GM21515 (cell line): ENCODE results near the gene TEX11.
"Not testable (repeated sequence)": the region's sequence is repeated elsewhere in the genome, so short reads cannot be mapped to it uniquely, and the experiment has no call there.

ENCODE experiments used
- ATAC-seq: cut with Tn5 transposase; IDR thresholded peaks from one replicate; pipeline ENCODE4 v1.9.1; 2021; ENCODE audit not compliant: unreplicated experiment

TEX11 gene

DNA sequence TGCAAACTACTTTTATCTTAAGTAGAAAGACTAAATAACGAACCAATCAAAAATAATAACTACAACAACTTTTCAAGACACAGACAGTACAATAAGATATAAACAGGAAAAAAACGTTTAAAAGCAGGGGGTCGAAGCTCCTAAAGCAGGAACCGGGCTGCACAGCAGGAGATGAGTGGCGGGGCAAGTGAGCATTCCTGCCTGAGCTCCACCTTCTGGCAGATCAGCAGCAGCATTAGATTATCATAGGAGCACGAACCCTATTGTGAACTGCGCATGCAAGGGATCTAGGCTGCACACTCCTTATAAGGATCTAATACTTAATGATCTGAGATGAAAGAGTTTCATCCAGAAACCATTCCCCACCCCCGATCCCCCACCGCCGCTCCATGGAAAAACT lies 146.2 kb downstream of the TEX11 start:
- no peak for ATAC-seq

DNA sequence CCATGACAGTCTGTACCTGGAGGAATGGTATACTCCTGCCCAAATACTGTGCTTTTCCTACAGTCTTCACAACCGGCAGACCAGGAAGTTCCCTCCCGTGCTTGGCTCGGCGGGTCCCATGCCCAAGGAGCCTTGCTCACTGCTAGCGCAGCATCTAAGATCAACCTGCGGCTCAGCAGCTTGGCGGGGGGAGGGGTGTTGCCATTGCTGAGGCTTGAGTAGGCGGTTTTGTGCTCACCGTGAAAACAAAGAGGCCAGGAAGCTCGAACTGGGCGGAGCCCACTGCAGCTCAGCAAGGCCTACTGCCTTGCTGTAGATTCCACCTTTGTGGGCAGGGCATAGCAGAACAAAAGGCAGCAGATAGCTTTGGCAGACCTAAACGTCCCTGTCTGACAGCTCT lies 152.7 kb downstream of the TEX11 start:
- ATAC-seq, result no peak

DNA sequence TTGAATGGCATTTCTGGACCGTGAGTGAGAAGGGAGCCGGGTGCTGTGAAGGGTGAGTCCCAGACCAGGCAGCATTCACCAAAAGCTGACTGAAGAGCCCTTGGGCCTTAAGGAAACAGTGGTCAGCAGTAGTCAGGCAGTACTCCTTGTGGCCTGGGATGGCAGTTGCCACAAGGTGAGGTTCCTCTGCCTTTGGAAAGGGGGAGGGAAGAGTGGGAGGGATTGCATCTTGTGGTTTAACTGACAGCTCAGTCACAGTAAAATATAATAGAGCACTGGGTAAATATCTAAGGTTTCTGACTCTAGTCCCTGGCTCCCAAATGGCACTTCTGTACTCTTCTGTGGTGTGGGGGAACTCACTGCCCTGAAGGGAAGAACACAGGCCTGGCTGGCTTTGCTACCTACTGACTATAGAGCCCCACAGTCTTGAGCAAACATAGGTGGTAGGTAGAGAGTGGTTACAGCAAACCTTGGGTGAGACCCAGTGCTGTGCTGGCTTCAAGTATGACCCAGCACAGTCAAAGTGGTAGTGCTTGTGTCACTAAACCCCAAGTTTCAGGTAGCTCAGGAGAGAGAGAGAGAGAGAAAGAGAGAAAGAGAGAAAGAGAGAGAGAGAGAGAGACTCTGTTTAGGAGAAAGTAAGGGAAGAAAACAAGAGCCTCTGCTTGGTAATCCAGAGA lies 154.2 kb downstream of the TEX11 start:
- no peak for ATAC-seq

DNA sequence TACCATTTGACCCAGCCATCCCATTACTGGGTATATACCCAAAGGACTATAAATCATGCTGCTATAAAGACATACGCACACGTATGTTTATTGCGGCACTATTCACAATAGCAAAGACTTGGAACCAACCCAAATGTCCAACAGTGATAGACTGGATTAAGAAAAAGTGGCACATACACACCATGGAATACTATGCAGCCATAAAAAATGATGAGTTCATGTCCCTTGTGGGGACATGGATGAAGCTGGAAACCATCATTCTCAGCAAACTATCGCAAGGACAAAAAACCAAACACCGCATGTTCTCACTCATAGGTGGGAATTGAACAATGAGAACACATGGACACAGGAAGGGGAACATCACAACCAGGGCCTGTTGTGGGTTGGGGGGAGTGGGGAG lies 174.7 kb downstream of the TEX11 start:
- ATAC-seq, result not testable (repeated sequence)

DNA sequence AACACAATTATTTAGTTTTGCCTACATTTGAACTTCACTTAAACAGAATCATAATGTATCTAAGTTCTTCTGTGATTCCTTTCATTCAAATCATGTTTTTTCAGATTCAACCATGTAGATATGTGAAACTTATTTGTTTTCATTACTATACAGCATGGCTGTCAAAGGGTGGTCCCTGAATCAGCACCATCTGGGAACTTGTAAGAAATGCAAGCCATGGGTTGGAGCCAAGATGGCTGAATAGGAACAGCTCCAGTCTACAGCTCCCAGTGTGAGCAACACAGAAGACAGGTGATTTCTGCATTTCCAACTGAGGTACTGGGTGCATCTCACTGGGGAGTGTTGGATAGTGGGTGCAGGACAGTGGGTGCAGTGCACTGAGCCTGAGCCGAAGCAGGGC lies 180.6 kb downstream of the TEX11 start:
- ATAC-seq, result not testable (repeated sequence)

DNA sequence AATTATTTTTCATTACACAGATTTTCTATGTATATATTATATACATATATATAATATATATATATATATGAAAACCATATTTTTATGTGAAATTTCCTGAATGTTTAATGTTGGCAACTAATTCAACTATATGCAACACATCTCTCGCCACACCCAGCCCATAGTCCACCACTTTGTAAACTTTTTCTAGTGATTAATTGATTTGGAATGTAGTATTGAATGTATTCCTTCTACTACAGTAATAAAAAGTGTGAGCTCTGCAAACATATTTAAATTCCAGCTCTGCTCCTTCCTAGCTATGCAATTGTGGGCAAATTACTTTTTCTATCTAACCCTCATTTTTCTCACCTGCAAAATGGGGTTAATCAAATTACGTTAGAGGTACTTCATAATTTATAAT lies 187.8 kb downstream of the TEX11 start:
- ATAC-seq, result no peak

DNA sequence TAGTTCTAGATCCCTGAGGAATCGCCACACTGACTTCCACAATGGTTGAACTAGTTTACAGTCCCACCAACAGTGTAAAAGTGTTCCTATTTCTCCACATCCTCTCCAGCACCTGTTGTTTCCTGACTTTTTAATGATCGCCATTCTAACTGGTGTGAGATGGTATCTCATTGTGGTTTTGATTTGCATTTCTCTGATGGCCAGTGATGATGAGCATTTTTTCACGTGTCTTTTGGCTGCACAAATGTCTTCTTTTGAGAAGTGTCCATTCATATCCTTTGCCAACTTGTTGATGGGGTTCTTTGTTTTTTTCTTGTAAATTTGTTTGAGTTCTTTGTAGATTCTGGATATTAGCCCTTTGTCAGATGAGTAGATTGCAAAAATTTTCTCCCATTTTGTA lies 197.2 kb downstream of the TEX11 start:
- ATAC-seq, result not testable (repeated sequence)

DNA sequence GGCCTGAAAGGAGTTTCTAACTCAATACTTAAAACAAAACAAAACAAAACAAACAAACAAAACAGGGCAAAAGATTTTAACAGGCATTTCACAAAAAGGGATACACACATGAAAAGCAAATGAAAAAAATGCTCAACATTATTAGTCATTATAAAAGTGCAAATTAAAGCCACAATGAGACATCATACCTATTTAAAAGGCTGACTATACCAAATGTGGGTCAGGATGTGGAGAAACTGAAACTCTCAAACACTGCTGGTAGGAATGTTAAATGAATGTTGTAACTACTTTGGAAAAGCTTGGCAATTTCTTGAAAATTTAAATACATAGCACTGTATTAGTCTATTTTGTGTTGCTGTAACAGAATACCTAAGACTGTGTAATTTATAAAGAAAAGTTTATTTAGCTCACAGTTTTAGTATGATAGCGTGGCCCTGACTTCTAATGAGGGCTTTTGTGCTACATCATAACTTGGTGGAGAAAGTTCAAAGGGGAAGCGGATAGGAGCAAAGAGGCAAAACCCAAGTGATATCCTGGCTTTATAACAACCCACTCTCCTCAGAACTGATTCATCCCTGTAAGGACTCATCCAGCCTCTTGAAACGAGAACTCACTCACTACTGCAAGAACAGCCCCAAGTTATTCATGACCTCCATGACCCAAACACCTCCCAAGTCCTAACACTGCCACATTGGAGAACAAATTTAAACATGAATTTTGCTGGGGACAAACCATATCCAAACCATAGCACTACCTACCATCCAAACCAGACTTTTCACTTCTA lies 214.0 kb downstream of the TEX11 start:
- ATAC-seq, result no peak

DNA sequence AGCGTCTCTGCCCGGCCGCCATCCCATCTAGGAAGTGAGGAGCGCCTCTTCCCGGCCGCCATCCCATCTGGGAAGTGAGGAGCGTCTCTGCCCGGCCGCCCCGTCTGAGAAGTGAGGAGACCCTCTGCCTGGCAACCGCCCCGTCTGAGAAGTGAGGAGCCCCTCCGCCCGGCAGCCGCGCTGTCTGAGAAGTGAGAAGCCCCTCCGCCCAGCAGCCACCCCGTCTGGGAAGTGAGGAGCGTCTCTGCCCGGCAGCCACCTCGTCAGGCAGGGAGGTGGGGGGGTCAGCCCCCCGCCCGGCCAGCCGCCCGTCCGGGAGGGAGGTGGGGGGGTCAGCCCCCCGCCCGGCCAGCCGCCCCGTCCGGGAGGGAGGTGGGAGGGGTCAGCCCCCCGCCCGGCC lies 229.1 kb downstream of the TEX11 start:
- ATAC-seq, result not testable (repeated sequence)

DNA sequence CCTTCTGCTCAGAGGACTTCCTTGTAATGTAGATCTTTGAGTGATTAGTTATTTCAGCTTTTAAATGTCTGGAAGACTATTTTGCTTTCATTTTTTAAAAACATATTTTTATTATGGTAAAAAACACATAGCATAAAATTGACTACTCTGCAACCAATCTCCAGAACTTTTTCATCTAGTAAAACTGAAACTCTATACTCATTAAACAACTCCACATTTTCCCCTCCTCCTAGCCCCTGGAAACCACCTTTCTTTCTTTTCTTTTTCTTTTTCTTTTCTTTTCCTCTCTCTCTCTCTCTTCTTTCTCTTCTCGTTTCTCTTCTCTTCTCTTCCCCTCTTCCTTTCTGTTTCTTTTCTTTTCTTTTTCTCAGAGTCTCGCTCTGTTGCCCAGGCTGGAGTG lies 233.2 kb downstream of the TEX11 start:
- no peak for ATAC-seq

DNA sequence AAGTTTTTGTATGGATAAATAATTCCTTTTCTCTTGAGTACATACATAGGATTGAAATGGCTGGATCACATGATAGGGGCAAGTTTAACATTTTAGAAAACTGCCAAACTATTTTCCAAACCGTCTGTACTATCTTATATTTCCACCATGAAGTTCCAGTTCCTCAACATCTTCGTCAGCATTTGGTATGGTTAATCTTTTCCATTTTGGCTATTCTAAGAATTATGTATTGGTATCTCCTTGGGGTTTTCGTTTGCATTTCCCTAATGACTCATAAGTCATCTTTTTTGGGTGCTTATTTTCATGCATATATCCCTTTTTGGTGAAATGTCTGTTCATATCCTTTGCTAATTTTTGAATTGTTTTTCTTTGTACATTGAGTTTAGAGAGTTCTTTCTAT lies 236.2 kb downstream of the TEX11 start:
- no peak for ATAC-seq

DNA sequence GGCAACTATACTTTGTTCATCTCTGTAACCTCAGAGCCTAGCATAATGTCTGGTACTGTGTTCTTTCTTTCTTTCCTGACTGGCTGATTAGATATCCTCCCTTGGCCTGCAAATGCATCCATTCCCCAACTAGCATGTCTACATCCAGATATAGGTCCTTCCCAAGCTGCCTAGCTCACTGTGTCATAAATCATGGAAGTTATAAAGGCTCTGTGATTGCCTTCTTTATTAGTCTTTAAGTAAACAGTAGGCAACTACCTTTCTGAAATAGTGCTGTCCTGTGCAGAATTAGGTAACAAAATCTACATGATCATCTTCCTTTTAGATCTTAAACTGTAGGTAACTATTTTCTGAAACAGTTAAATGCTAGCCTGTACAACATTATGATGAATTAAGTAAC lies 239.4 kb downstream of the TEX11 start:
- ATAC-seq, result no peak

DNA sequence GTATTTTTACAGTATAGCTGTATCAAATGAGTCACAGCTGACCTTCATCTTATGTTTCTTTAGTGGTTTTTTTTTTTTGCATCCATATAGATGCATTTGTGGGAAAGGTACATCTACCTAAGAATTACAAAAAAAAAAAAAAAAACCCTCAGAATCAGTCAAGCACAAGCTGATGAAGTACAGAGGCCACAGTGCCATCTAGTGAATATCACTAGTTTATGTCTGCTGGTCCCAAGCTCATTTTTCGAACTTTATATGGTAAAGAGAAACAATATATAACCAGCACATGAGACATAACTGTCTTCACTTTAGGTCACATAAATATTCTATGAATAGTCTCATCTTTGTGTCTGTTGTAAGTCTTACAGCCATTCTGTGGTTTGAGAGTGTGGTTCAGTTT lies 243.8 kb downstream of the TEX11 start:
- no peak for ATAC-seq

DNA sequence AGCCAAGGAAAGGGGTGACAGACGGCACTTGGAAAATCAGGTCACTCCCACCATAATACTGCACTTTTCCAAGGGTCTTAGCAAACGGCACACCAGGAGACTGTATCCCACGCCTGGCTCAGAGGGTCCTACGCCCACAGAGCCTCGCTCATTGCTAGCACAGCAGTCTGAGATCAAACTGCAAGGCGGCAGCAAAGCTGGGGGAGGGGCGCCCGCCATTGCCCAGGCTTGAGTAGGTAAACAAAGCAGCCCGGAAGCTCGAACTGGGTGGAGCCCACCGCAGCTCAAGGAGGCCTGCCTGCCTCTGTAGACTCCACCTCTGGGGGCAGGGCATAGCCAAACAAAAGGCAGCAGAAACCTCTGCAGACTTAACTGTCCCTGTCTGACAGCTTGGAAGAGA lies 247.4 kb downstream of the TEX11 start:
- ATAC-seq, result not testable (repeated sequence)

DNA sequence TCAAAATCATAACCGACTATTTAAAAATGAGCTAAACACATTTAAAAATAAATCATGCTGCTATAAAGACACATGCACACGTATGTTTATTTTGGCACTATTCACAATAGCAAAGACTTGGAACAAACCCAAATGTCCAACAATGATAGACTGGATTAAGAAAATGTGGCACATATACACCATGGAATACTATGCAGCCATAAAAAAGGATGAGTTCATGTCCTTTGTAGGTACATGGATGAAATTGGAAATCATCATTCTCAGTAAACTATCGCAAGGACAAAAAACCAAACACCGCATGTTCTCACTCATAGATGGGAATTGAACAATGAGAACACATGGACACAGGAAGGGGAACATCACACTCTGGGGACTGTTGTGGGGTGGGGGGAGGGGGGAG lies 251.0 kb downstream of the TEX11 start:
- not testable (repeated sequence) for ATAC-seq

DNA sequence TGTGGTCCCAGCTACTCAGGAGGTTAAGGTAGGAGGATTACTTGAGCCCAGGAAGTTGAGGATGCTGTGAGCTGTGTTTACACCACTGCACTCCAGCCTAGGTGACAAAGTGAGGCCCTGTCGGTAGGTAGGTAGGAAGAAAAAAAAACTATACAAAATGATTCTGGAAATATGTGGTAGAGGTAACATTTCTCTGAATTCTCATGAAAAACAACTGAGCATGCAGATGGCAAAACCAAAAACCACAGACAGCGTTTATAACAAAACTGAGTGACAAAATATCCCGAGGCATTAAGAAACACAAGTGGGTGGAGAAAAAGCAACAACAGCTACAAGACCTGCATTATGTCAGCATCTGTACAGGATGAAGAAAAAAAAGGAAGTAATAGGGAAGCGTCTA lies 252.2 kb downstream of the TEX11 start:
- ATAC-seq, result no peak

DNA sequence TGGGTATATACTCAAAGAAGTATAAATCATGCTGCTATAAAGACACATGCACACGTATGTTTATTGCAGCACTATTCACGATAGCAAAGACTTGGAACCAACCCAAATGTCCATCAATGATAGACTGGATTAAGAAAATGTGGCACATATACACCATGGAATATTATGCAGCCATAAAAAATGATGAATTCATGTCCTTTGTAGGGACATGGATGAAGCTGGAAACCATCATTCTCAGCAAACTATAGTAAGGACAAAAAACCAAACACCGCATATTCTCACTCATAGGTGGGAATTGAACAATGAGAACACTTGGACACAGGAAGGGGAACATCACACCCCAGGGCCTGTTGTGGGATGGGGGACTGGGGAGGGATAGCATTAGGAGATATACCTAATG lies 260.6 kb downstream of the TEX11 start:
- ATAC-seq, result not testable (repeated sequence)

DNA sequence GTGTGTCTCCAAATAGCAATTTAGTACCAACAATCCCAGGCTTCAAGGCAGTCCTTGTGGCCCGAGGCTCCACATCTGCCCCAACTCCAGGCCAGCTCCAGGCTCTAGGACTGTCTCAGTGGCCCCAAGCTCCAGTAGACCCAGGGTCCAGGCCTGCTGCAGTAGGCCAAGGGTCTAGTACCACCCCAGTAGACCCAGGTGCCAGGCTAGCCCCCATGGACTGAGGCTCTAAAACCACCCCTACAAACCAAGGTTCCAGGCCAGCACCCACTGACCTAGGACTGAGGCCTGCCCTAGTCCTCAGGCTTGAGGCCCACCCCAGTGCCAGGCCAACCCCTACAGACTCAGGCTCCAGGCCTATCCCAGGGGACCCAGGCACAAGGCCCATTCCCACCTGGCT lies 272.3 kb downstream of the TEX11 start:
- no peak for ATAC-seq

DNA sequence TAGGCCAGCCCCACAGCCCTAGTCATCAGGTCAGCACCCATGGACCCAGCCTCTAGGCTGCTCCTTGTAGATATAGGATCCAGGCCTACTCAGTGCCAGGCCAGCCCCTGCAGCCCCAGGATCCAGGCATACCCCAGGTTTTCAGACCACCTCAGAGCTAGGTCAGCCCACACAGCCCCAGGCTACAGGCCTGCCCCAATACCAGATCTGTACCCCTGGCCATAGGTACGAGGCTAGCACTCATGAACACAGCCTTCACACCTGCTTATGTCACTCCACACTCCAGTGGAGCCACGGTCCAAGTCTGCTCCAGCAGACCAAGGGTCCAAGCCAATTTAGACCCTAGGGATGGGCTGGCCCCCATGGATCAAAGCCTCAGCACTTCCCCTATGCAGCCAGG lies 272.8 kb downstream of the TEX11 start:
- ATAC-seq, result no peak

DNA sequence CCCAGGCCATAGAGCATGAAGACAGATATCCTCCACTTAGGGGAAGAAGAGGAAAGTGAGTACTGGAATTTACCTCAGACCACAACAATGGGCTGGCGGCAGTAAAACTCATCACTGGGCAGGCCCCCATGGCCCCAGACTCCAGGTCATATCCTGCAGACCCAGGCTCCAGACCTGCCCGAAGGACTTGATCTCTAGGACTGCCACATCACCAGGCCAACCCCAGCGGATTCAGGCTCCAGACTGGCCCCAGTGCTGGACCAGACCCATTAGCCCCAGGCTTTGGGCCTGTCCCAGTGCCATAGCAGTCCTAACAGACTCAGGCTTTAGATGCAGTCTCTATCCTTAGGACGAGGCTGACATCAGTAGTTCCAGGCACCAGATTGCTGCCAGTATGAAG lies 273.3 kb downstream of the TEX11 start:
- ATAC-seq, result no peak

DNA sequence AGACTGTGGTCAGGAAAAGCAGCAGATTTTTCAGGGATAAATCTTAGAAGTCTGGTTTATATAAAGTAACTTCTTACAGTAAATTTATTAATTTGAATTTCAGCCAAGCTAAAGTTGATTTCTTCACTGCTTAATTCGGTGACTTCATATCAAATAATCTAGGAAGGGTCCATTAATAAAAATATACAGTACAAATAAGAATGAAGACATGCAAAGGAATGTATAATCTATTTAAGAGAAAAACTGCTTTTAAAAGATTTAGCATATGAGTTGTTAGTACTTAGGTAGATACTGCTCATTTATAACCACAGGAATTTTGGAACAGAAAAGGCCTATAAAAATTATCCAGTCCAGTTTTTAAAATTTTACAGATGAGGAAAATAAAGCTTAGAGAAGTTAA lies 286.8 kb downstream of the TEX11 start:
- ATAC-seq, result no peak

DNA sequence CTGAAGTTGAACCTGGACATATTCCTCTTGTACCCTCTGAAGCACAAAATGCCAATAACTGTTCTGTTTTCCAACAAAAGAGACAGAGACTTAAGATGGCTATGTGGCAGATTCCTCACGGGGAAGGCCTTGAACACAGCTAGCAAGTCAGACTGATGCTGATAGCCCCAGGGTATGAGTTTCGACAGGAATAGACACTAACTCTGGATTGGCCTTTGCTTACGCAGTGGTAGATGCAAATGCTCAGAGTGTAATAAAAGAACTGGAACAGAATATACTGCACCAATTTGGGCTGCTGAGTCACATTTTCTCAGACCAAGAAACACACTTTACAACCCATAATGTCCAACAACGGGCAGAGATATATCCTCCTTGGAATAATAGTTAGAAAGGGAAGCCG lies 290.0 kb downstream of the TEX11 start:
- ATAC-seq, result no peak

DNA sequence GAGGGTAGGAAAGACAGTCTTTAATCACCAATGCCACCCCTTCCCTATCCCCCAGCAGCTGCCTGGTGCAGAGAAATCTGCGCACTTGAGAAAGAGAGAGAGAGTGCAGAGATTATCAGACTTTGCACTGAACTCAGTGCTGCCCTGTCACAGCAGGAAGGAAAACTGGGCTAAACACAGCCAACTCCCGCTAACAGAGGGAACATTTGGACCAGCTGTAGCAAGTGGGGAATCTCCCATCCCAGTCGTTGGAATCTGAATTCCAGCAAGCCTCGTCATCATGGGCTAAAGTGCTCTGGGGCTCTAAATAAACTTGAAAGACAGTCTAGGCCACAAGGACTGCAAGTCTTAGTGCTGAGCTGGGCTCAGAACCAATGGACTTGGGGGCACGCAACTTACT lies 295.2 kb downstream of the TEX11 start:
- ATAC-seq, result no peak
